GM23338 (cell line): ENCODE measurements around the gene MAGI1. TPM values are rescaled to one million over a fixed set of nuclear protein-coding genes. Genes with fewer than 3 reads are reported as not detected.

Experiments
- ATAC-seq: fragments of 200-7000 bp; cut with Tn5 transposase; 3 replicates; pipeline ENCODE4 v1.9.1; 2020
- DNase-seq: peaks from one replicate; pipeline ENCODE4 v3.0.0-alpha.2; 2015; ENCODE audit warnings: low spot score
- H2AFZ ChIP-seq: fragments of 200-600 bp; sonication (generic); 2 replicates; pipeline ENCODE4 v1.8.0; 2016; ENCODE audit warnings: antibody characterized with exemption, mild to moderate bottlenecking, moderate library complexity
- H3F3A ChIP-seq: fragments of 200-600 bp; sonication (generic); replicated peaks from 2 replicates; pipeline ENCODE4 v1.8.0; 2017; ENCODE audit warnings: antibody characterized with exemption, mixed run types, low read depth
- H3K27ac ChIP-seq: fragments of 200-600 bp; sonication (generic); 2 replicates; pipeline ENCODE4 v1.6.1; 2016; ENCODE audit warnings: low read depth
- H3K27me3 ChIP-seq: fragments of 200-600 bp; sonication (generic); 2 replicates; pipeline ENCODE4 v1.8.0; 2016; ENCODE audit warnings: mild to moderate bottlenecking, mixed run types, moderate library complexity; ENCODE audit not compliant: insufficient read depth
- H3K36me3 ChIP-seq: fragments of 200-600 bp; sonication (generic); 2 replicates; pipeline ENCODE4 v1.8.0; 2016; ENCODE audit warnings: mild to moderate bottlenecking; ENCODE audit not compliant: insufficient read depth
- H3K4me1 ChIP-seq: fragments of 200-600 bp; sonication (generic); 2 replicates; pipeline ENCODE4 v1.8.0; 2016; ENCODE audit warnings: mild to moderate bottlenecking, moderate library complexity; ENCODE audit not compliant: insufficient read depth
- H3K4me2 ChIP-seq: fragments of 200-600 bp; sonication (generic); 2 replicates; pipeline ENCODE4 v1.7.1; 2017; ENCODE audit warnings: mixed run types
- H3K4me3 ChIP-seq: fragments of 200-600 bp; sonication (generic); 2 replicates; pipeline ENCODE4 v1.6.1; 2016; ENCODE audit warnings: mixed run types
- H3K79me2 ChIP-seq: fragments of 200-600 bp; sonication (generic); replicated peaks from 2 replicates; pipeline ENCODE4 v1.8.0; 2017; ENCODE audit warnings: mild to moderate bottlenecking; ENCODE audit not compliant: insufficient read depth
- H3K9me2 ChIP-seq: fragments of 200-600 bp; sonication (generic); 2 replicates; pipeline ENCODE4 v1.8.0; 2017; ENCODE audit not compliant: insufficient read depth
- H4K20me1 ChIP-seq: fragments of 200-600 bp; sonication (generic); replicated peaks from 2 replicates; pipeline ENCODE4 v1.8.0; 2017; ENCODE audit warnings: mild to moderate bottlenecking; ENCODE audit not compliant: insufficient read depth
- H3K27ac Mint-ChIP-seq: 2 replicates; pipeline ENCODE4 v1.8.0; 2020; ENCODE audit warnings: inconsistent platforms, mild to moderate bottlenecking, moderate library complexity, mixed read lengths
- H3K27me3 Mint-ChIP-seq: 3 replicates; pipeline ENCODE4 v1.8.0; 2022; ENCODE audit warnings: low read depth, mild to moderate bottlenecking, moderate library complexity, mixed read lengths, inconsistent platforms; ENCODE audit not compliant: insufficient read depth, poor library complexity
- H3K36me3 Mint-ChIP-seq: 3 replicates; pipeline ENCODE4 v1.8.0; 2021; ENCODE audit warnings: low read depth, mild to moderate bottlenecking, inconsistent platforms, moderate library complexity, mixed read lengths
- H3K4me1 Mint-ChIP-seq: 3 replicates; pipeline ENCODE4 v1.8.0; 2020; ENCODE audit warnings: mild to moderate bottlenecking, inconsistent platforms, mixed read lengths
- H3K4me3 Mint-ChIP-seq: 3 replicates; pipeline ENCODE4 v1.8.0; 2021; ENCODE audit warnings: moderate library complexity, mild to moderate bottlenecking, inconsistent platforms, mixed read lengths
- H3K9me3 Mint-ChIP-seq: 3 replicates; pipeline ENCODE4 v1.8.0; 2020; ENCODE audit warnings: moderate library complexity, mild to moderate bottlenecking, inconsistent platforms, mixed read lengths
- CREB1 ChIP-seq: fragments of 250-450 bp; sonication (Bioruptor Pico); IDR thresholded peaks from 2 replicates; pipeline ENCODE4 v1.5.0; 2020; ENCODE audit warnings: low read depth, mild to moderate bottlenecking, moderate library complexity
- ETS1 ChIP-seq: IDR thresholded peaks from 2 replicates; pipeline ENCODE4 v1.6.1; 2016; ENCODE audit warnings: antibody characterized with exemption
- EZH2 ChIP-seq: fragments of 200-600 bp; sonication (generic); IDR thresholded peaks from one replicate; pipeline ENCODE4 v1.8.0; 2017; ENCODE audit warnings: antibody characterized with exemption, mild to moderate bottlenecking, low read depth; ENCODE audit not compliant: unreplicated experiment
- EZH2phosphoT487 ChIP-seq: fragments of 200-600 bp; sonication (generic); IDR thresholded peaks from one replicate; pipeline ENCODE4 v1.8.1; 2018; ENCODE audit warnings: antibody characterized with exemption; ENCODE audit not compliant: unreplicated experiment
- JUNB ChIP-seq: IDR thresholded peaks from one replicate; pipeline ENCODE4 v1.6.1; 2016; ENCODE audit warnings: antibody characterized with exemption; ENCODE audit not compliant: unreplicated experiment
- NANOG ChIP-seq: IDR thresholded peaks from 2 replicates; pipeline ENCODE4 v1.6.1; 2016; ENCODE audit warnings: antibody characterized with exemption, borderline replicate concordance
- STAT1 ChIP-seq: IDR thresholded peaks from one replicate; pipeline ENCODE4 v1.6.1; 2016; ENCODE audit warnings: antibody characterized with exemption; ENCODE audit not compliant: unreplicated experiment
- ZNF114 ChIP-seq: fragments of 250-450 bp; sonication (Bioruptor Pico); IDR thresholded peaks from 2 replicates; pipeline ENCODE4 v1.5.0; 2020; ENCODE audit warnings: mild to moderate bottlenecking, moderate library complexity
- ZNF331 ChIP-seq: fragments of 250-450 bp; sonication (Bioruptor Pico); IDR thresholded peaks from 2 replicates; pipeline ENCODE4 v1.5.0; 2020; ENCODE audit warnings: low read depth, mild to moderate bottlenecking, moderate library complexity
- ZNF462 ChIP-seq: fragments of 250-450 bp; sonication (Bioruptor Pico); IDR thresholded peaks from 2 replicates; pipeline ENCODE4 v1.5.0; 2020; ENCODE audit warnings: mild to moderate bottlenecking, moderate library complexity
- polyA plus RNA-seq: library from polyadenylated mRNA; unstranded; fragments of >200 nt; fragmentation: Nextera tagmentation; extraction: Ambion mirVana; gene quantifications from 2 replicates; pipeline ENCODE4 v1.2.1, GENCODE V29; 2016
- total RNA-seq: library from RNA; depleted of rRNA; stranded (reverse); fragments of >200 nt; shearing (Covaris generic); gene quantifications from 2 replicates; pipeline ENCODE4 v1.2.3, GENCODE V29; 2014

Gene MAGI1
- total and polyA plus RNA-seq, 2 experiments from 2014 or later: 27.4 to 71.2 TPM

GRCh38 chr3:65897766-65898165 is 141.0 kb downstream of the MAGI1 start (continued):
- TF ChIP-seq ZNF462 (no peak), EZH2phosphoT487 (no peak), ZNF114 (no peak)

GRCh38 chr3:65896321-65896720 is 142.4 kb downstream of the MAGI1 start:
- no peak overlapping the region for H3K27ac ChIP-seq
- peaks cover 52% of the 10 kb centered on the region for H3K4me1 ChIP-seq
- no peaks in the 10 kb centered on the region for H3K27me3 ChIP-seq
- H3F3A ChIP-seq: no peaks in the 10 kb centered on the region
- no peaks in the 10 kb centered on the region for H3K9me3 Mint-ChIP-seq
- ATAC-seq (no peak), DNase-seq (no peak)
- no peak overlapping the region for H3K4me3 ChIP-seq
- H3K27me3 Mint-ChIP-seq: peaks cover 4% of the 10 kb centered on the region
- H3K36me3 ChIP-seq: no peaks in the 10 kb centered on the region
- H3K9me2 ChIP-seq: no peaks in the 10 kb centered on the region
- H3K4me3 Mint-ChIP-seq: no peak overlapping the region
- H3K36me3 Mint-ChIP-seq: no peaks in the 10 kb centered on the region
- H3K79me2 ChIP-seq: peaks cover 85% of the 10 kb centered on the region
- H3K4me2 ChIP-seq: no peak overlapping the region
- H3K27ac Mint-ChIP-seq: no peak overlapping the region
- peaks cover 46% of the 10 kb centered on the region for H3K4me1 Mint-ChIP-seq
- no peak overlapping the region for H2AFZ ChIP-seq
- no peaks in the 10 kb centered on the region for H4K20me1 ChIP-seq
- no peak for TF ChIP-seq ZNF331
- TF ChIP-seq EZH2: no peak
- no peak for TF ChIP-seq NANOG
- TF ChIP-seq JUNB: no peak
- no peak for TF ChIP-seq ZNF462
- no peak for TF ChIP-seq ZNF114
- no peak for TF ChIP-seq STAT1
- TF ChIP-seq ETS1: no peak
- no peak for TF ChIP-seq CREB1 (CRISPR knock-in tag)
